Measurements from ENCODE around the gene AMBRA1. TPM values are rescaled to one million over a fixed set of nuclear protein-coding genes. Genes with fewer than 3 reads are reported as not detected.

Gene AMBRA1
- total RNA-seq (10 to 100 TPM; 21.3 to 28.0 TPM), polyA plus RNA-seq (ENCODE audit: insufficient read length in 2 of 2) (10 to 100 TPM; 28.8 to 29.6 TPM)
- long read RNA-seq, donor 1, partial matches to known transcripts, result 0 of 1 reads
- long read RNA-seq, donor 1, other reads (novel, unspliced or antisense), result 0 of 1 reads
- long read RNA-seq, donor 2, result 0 reads
- long read RNA-seq, donor 3, partial matches to known transcripts, result 5 of 6 reads
- long read RNA-seq, donor 3, other reads (novel, unspliced or antisense), result 0 of 6 reads
- long read RNA-seq, donor 4, partial matches to known transcripts, result 29 of 29 reads
- long read RNA-seq, donor 4, other reads (novel, unspliced or antisense), result 0 of 29 reads

GRCh38 chr11:46593550-46594373 is at the start of gene AMBRA1:
TSS of gene AMBRA1 (minus strand) at chr11:46594023. CDS start at chr11:46548380, 45,643 bp downstream.
- H3K4me1 ChIP-seq (ENCODE audit: control insufficient read depth, insufficient read depth, low read length), result peaks cover 14% of the 10 kb centered on the region
- WGBS (ENCODE audit: insufficient coverage), result under 1% methylated on average over 47 of the region's 54 CpGs

GRCh38 chr11:46643531-46643930 is 49.7 kb upstream of the AMBRA1 start:
- H3K4me3 ChIP-seq (ENCODE audit: low read depth, low read length), result no peak overlapping the region
- no peak overlapping the region for H3K27ac ChIP-seq (ENCODE audit: low read depth, low read length)
- H3K4me1 ChIP-seq (ENCODE audit: control insufficient read depth, insufficient read depth, low read length), result peaks cover 1% of the 10 kb centered on the region
- no peaks in the 10 kb centered on the region for H3K9me3 ChIP-seq (ENCODE audit: control insufficient read depth, insufficient read depth, low read length)
- no peak for DNase-seq (ENCODE audit: low read depth in 4 of 6, low spot score in 6 of 6)
- peaks cover 25% of the 10 kb centered on the region for H3K36me3 ChIP-seq (ENCODE audit: control insufficient read depth, insufficient read depth, low read length)
- WGBS (ENCODE audit: insufficient coverage), result no CpG with 5 or more reads among the region's 3 CpGs
- no peaks in the 10 kb centered on the region for H3K27me3 ChIP-seq (ENCODE audit: control insufficient read depth, insufficient read depth, low read length)

More at GRCh38 chr11:46593550-46594373, at the start of gene AMBRA1:
- H3K27me3 ChIP-seq (ENCODE audit: control insufficient read depth, insufficient read depth, low read length), result no peaks in the 10 kb centered on the region
- no peaks in the 10 kb centered on the region for H3K9me3 ChIP-seq (ENCODE audit: control insufficient read depth, insufficient read depth, low read length)
- no peaks in the 10 kb centered on the region for H3K36me3 ChIP-seq (ENCODE audit: control insufficient read depth, insufficient read depth, low read length)
- peak within 1 kb of the TSS; percentile 83 for H3K4me3 ChIP-seq (ENCODE audit: low read depth, low read length)
- peak within 1 kb of the TSS; percentile 81 for H3K27ac ChIP-seq (ENCODE audit: low read depth, low read length)
- DNase-seq (ENCODE audit: low read depth in 4 of 6, low spot score in 6 of 6), result peak; percentile 87 to 98 (median 92)

- peaks cover 21% of the 10 kb centered on the region for H3K36me3 ChIP-seq (ENCODE audit: control insufficient read depth, insufficient read depth, low read length)
- no peak overlapping the region for H3K4me3 ChIP-seq (ENCODE audit: low read depth, low read length)
These were observed 49.0 kb upstream of the AMBRA1 start for GRCh38 chr11:46642627-46643335.

GRCh38 chr11:46641639-46642038 is 47.8 kb upstream of the AMBRA1 start:
- DNase-seq (ENCODE audit: low read depth in 4 of 6, low spot score in 6 of 6), result no peak
- H3K4me1 ChIP-seq (ENCODE audit: control insufficient read depth, insufficient read depth, low read length), result no peaks in the 10 kb centered on the region
- H3K36me3 ChIP-seq (ENCODE audit: control insufficient read depth, insufficient read depth, low read length), result peaks cover 18% of the 10 kb centered on the region
- H3K9me3 ChIP-seq (ENCODE audit: control insufficient read depth, insufficient read depth, low read length), result no peaks in the 10 kb centered on the region
- WGBS (ENCODE audit: insufficient coverage), result 100% methylated on average over 1 of the region's 3 CpGs
- H3K27me3 ChIP-seq (ENCODE audit: control insufficient read depth, insufficient read depth, low read length), result no peaks in the 10 kb centered on the region
- no peak overlapping the region for H3K4me3 ChIP-seq (ENCODE audit: low read depth, low read length)
- no peak overlapping the region for H3K27ac ChIP-seq (ENCODE audit: low read depth, low read length)

More at GRCh38 chr11:46642627-46643335, 49.0 kb upstream of the AMBRA1 start:
- Histone ChIP-seq H3K9me3 (ENCODE audit: control insufficient read depth, insufficient read depth, low read length) (no peaks in the 10 kb centered on the region), H3K27ac (ENCODE audit: low read depth, low read length) (no peak overlapping the region), H3K27me3 (ENCODE audit: control insufficient read depth, insufficient read depth, low read length) (no peaks in the 10 kb centered on the region), H3K4me1 (ENCODE audit: control insufficient read depth, insufficient read depth, low read length) (no peaks in the 10 kb centered on the region)
- no peak for DNase-seq (ENCODE audit: low read depth in 4 of 6, low spot score in 6 of 6)
- 90% methylated on average over 6 of the region's 8 CpGs for WGBS (ENCODE audit: insufficient coverage)

GRCh38 chr11:46640036-46640788 is 46.4 kb upstream of the AMBRA1 start:
- Histone ChIP-seq H3K27ac (ENCODE audit: low read depth, low read length) (no peak overlapping the region), H3K4me1 (ENCODE audit: control insufficient read depth, insufficient read depth, low read length) (no peaks in the 10 kb centered on the region), H3K36me3 (ENCODE audit: control insufficient read depth, insufficient read depth, low read length) (peaks cover 9% of the 10 kb centered on the region), H3K9me3 (ENCODE audit: control insufficient read depth, insufficient read depth, low read length) (no peaks in the 10 kb centered on the region), H3K4me3 (ENCODE audit: low read depth, low read length) (no peak overlapping the region), H3K27me3 (ENCODE audit: control insufficient read depth, insufficient read depth, low read length) (no peaks in the 10 kb centered on the region)
- no peak for DNase-seq (ENCODE audit: low read depth in 4 of 6, low spot score in 6 of 6)
- 100% methylated on average over 2 of the region's 6 CpGs for WGBS (ENCODE audit: insufficient coverage)

GRCh38 chr11:46639197-46639839 is 45.5 kb upstream of the AMBRA1 start:
- H3K9me3 ChIP-seq (ENCODE audit: control insufficient read depth, insufficient read depth, low read length), result no peaks in the 10 kb centered on the region
- H3K36me3 ChIP-seq (ENCODE audit: control insufficient read depth, insufficient read depth, low read length), result peaks cover 12% of the 10 kb centered on the region

GRCh38 chr11:46637546-46637945 is 43.7 kb upstream of the AMBRA1 start:
- peak in 1 of 6 donors; percentile 12 for DNase-seq (ENCODE audit: low read depth in 4 of 6, low spot score in 6 of 6)
- Histone ChIP-seq H3K27me3 (ENCODE audit: control insufficient read depth, insufficient read depth, low read length) (no peaks in the 10 kb centered on the region), H3K9me3 (ENCODE audit: control insufficient read depth, insufficient read depth, low read length) (no peaks in the 10 kb centered on the region), H3K36me3 (ENCODE audit: control insufficient read depth, insufficient read depth, low read length) (peaks cover 12% of the 10 kb centered on the region), H3K4me1 (ENCODE audit: control insufficient read depth, insufficient read depth, low read length) (no peaks in the 10 kb centered on the region), H3K4me3 (ENCODE audit: low read depth, low read length) (no peak overlapping the region), H3K27ac (ENCODE audit: low read depth, low read length) (no peak overlapping the region)
- WGBS (ENCODE audit: insufficient coverage), result 58% methylated on average over 3 of the region's 5 CpGs

More at GRCh38 chr11:46639197-46639839, 45.5 kb upstream of the AMBRA1 start:
- 93% methylated on average over 6 of the region's 7 CpGs for WGBS (ENCODE audit: insufficient coverage)
- no peak for DNase-seq (ENCODE audit: low read depth in 4 of 6, low spot score in 6 of 6)
- no peaks in the 10 kb centered on the region for H3K27me3 ChIP-seq (ENCODE audit: control insufficient read depth, insufficient read depth, low read length)
- H3K4me1 ChIP-seq (ENCODE audit: control insufficient read depth, insufficient read depth, low read length), result no peaks in the 10 kb centered on the region
- no peak overlapping the region for H3K4me3 ChIP-seq (ENCODE audit: low read depth, low read length)
- H3K27ac ChIP-seq (ENCODE audit: low read depth, low read length), result no peak overlapping the region

- Histone ChIP-seq H3K36me3 (ENCODE audit: control insufficient read depth, insufficient read depth, low read length) (peaks cover 13% of the 10 kb centered on the region), H3K9me3 (ENCODE audit: control insufficient read depth, insufficient read depth, low read length) (no peaks in the 10 kb centered on the region), H3K27me3 (ENCODE audit: control insufficient read depth, insufficient read depth, low read length) (no peaks in the 10 kb centered on the region), H3K4me1 (ENCODE audit: control insufficient read depth, insufficient read depth, low read length) (no peaks in the 10 kb centered on the region), H3K27ac (ENCODE audit: low read depth, low read length) (no peak overlapping the region), H3K4me3 (ENCODE audit: low read depth, low read length) (no peak overlapping the region)
- no peak for DNase-seq (ENCODE audit: low read depth in 4 of 6, low spot score in 6 of 6)
- WGBS (ENCODE audit: insufficient coverage), result 100% methylated on average over 1 of the region's 5 CpGs
These were observed 41.8 kb upstream of the AMBRA1 start for GRCh38 chr11:46635557-46636139.

All from spinal cord (tissue), 10 donors.